Dedifferentiated amniotic fluid mesenchymal stem cell (primary cell): Measurements from ENCODE around the gene NOL4.
"Not testable (repeated sequence)": the region's sequence is repeated elsewhere in the genome, so short reads cannot be mapped to it uniquely, and the experiment has no call there.

Source experiments
- DNase-seq: peaks from one replicate; pipeline ENCODE4 v3.0.0-alpha.2; 2016; ENCODE audit errors: extremely low spot score

The NOL4 gene, protein sequence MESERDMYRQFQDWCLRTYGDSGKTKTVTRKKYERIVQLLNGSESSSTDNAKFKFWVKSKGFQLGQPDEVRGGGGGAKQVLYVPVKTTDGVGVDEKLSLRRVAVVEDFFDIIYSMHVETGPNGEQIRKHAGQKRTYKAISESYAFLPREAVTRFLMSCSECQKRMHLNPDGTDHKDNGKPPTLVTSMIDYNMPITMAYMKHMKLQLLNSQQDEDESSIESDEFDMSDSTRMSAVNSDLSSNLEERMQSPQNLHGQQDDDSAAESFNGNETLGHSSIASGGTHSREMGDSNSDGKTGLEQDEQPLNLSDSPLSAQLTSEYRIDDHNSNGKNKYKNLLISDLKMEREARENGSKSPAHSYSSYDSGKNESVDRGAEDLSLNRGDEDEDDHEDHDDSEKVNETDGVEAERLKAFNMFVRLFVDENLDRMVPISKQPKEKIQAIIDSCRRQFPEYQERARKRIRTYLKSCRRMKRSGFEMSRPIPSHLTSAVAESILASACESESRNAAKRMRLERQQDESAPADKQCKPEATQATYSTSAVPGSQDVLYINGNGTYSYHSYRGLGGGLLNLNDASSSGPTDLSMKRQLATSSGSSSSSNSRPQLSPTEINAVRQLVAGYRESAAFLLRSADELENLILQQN

GRCh38 chr18:34224423-34225217, at the start of gene NOL4:
TSS of gene NOL4 (minus strand) at chr18:34224913. CDS start at chr18:34223253, 1,660 bp downstream.
- no peak for DNase-seq

DNA sequence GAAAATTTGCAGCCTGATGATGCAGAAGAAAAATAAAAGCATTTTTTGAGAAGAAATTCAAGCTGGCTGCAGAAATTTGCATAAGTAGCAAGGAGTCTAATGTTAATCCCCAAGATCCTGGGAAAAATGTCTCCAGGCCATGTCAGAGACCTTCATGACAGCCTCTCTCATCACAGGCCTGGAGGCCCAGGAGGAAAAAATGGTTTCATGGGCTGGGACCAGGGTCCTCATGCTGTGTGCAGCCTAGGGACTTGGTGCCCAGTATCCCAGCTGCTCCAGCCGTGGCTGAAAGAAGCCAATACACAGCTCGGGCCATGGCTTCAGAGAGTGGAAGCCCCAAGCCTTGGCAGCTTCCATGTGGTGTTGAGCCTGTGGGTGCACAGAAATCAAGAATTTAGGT, 41.3 kb upstream of the NOL4 start:
- DNase-seq = not testable (repeated sequence)

DNA sequence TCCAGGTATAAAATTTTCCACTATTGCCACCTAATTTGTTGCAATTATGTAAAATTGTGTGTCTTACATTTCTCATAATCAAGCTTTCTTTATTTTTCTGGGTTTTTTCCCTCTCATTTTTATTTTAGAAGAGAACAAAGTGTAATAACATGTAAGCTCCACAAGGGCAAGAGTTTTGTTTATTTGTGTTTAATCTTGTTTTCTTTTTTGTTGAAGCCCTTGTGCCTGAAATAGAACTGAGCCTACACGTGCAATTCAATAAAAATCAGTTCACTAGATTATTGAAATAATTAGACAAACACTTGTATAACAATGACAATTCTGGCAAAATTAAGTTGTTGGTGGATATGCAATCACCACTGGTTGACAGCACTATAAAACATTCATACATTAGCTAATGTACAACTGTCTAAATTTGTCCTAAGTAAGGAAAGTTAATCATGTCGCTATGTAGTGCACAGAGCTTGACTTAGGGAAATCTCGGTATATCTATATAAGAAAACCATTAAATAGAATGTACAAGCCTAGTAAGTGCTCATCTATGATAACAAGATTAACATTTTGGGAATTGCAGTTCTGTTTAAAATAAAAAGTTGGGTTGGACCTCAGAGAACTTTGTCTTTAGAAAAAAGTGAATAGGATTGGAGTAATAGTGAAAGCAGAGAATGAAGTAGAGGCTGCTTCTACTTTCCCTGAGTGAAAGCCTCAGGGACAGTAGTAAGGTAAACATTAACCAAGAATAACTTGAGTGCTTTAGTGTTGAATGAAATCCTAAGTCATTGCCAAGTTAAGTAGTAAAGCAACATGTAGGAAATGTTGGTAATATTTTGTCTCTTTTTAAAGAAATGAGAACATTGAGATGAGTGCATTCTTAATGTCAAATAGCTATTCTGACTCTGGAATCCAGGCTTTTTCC, 37.4 kb upstream of the NOL4 start:
- DNase-seq = no peak

GRCh38 chr18:34258176-34258575, 33.5 kb upstream of the NOL4 start:
- no peak for DNase-seq

GRCh38 chr18:34251919-34252318, 27.2 kb upstream of the NOL4 start:
- DNase-seq = no peak

- no peak for DNase-seq
These were observed 24.0 kb upstream of the NOL4 start for GRCh38 chr18:34248727-34249126.

DNA sequence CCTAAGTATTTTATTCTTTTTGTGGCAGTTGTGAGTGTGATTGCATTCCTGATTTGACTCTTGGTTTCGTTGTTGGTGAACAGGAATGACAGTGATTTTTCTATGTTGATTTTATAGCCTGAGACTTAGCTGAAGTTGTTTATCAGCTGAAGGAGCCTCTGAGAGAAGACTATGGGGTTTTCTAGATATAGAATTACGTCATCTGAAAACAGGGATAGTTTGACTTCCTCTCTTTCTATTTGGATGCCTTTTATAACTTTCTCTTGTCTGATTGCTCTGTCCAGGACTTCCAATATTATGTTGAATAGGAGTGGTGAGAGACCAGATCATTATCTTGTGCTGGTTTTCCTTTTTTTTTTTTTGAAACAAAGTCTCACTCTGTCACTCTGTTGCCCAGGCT, 18.0 kb upstream of the NOL4 start:
- DNase-seq = no peak

DNA sequence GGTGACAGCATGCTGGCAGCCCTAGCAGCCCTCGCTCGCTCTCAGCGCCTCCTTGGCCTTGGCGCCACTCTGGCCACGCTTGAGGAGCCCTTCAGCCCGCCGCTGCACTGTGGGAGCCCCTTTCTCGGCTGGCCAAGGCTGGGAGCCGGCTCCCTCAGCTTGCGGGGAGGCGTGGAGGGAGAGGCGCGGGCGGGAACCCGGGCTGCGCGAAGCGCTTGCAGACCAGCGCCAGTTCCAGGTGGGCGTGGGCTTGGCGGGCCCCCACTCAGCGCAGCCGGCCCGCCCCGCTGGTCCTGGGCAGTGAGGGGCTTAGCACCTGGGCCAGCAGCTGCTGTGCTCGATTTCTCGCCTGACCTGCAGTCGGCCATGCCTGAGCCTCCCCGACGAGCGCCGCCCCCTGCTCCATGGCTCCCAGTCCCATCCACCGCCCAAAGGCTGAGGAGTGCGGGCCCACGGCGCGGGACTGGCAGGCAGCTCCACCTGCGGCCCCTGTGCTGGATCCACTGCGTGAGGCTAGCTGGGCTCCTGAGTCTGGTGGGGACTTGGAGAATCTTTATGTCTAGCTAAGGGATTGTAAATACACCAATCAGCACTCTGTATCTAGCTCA, 9.2 kb upstream of the NOL4 start:
- not testable (repeated sequence) for DNase-seq

DNA sequence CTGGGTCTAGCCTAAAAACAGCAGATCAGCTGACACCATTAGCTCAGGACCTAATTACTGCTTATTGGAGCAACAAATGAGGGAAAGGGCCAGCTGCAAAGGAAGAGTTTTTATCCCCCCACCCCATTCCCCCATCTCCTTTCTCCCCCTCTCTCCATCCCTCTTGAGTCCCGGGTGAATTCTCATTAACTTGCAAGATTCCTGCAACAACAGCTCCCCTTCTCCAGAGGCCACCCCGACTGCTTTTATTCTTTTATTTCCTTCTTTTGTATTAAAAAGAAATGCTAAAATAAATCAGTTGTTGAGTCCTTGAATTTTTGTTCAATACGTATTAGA, 473 bp upstream of the NOL4 start:
- DNase-seq = no peak

- DNase-seq = no peak
These were observed 755 bp downstream of the NOL4 start for GRCh38 chr18:34223893-34224422.

DNA sequence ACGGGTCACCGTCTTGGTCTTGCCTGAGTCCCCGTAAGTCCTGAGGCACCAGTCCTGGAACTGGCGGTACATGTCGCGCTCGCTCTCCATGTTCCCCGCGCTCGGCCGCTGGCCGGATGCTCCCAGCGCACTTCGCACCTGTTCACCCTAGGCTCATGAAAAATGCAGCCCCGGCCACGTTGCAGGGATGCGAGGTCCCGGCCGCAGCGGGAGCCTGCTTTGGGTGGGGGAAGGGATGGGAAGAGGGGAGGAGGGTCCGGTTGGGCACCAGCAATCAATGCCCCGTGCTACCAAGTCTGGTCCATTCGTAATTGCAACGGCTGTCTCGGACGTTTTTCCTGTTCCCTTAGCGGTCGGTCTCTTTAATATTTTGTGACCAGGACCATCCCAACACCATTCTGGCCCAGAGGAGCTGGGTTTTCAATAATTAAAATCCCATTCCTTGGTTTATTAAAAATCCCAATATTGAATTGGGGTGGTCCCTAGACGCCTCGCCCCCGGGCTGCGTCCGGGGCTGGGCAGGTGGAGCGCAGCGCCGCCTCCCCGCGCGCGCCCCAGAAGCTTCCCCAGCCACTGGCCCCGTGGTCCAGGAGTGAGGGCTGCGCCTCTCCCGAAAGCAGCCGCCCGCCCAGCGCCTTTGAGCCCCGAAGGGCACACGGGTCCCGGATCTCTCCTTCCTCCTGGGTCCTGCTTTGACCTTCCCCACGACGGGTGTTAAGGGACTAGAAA, 1.4 kb downstream of the NOL4 start:
- DNase-seq = no peak

GRCh38 chr18:34222307-34223163, 2.2 kb downstream of the NOL4 start:
- DNase-seq = no peak

DNA sequence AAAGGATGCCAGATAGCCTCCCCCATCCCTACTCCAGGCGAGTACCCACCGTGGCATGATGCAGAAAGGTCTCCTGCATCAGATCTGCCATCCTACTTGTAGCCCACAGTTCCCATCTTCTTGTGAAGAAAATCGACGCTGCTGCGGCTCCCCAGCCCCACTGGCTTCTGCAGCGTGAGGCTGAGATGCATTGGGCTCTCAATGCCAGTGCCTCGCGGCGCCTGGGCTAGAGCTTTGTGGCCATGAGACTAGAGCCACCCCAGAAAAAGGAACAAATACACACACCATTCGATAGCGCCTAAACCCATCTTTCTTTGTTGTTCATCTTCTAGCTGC, 2.8 kb downstream of the NOL4 start:
- no peak for DNase-seq

DNA sequence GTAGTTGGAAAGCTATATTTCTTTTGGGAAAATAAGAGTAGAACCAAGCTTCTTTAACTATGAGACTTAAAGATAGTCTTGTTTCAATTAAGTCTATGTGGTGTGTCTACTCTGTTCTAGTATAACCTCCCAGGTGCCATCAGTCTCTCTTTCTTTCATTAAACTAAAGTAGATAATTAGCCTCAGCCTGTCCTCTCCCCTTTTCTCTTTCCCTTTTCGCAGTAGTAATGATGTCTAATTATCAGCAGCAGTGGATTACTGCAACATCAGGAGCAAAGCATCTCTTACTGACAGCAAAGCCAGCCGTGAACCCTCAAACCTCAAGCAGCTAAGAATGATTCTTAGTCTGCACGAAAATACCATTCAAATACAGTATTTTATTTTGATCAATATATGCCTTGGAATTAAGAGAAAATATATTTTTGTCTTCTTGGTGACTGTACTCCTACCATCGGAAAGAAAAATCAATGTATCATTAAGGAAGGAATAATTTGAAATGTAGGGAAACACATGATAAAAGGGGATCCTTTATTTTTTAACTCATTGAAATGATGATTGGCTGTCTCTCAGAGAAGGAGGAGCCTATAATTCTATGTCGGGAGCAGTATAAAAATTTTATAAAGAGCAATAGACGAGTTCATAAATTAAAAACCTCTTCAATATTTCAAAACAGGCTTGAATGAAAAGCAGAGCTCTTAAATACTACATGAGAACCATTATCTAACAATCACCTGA, 4.5 kb downstream of the NOL4 start:
- DNase-seq = no peak

- DNase-seq = no peak
These were observed 5.1 kb downstream of the NOL4 start for GRCh38 chr18:34219651-34220050.

- no peak for DNase-seq
These were observed 12.2 kb downstream of the NOL4 start for GRCh38 chr18:34212511-34212910.

- DNase-seq = no peak
These were observed 17.3 kb downstream of the NOL4 start for GRCh38 chr18:34207344-34207851.

GRCh38 chr18:34203866-34204265, 20.8 kb downstream of the NOL4 start:
- no peak for DNase-seq

DNA sequence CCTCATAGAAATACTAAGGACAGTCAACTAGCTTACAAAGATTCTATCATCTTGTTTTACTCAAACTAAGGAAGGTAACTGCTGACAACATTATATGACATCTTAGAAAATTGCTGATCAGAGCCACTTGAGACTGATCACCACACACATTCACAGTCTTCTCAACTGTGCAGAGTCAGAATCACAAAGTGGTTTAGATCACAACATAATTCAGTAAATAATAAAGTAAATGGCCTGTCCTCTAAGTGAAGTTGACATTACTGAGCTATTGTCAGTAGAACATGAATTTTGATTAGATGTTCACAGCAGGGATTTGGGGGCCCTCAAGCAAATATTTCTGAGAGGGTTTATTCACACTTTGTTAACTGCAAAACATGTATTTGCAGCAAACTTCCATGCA, 28.5 kb downstream of the NOL4 start:
- no peak for DNase-seq
